Left ventricle myocardium inferior (tissue), 1 donor: ENCODE data around the gene HAUS6. TPM values are rescaled to one million over a fixed set of nuclear protein-coding genes. Genes with fewer than 3 reads are reported as not detected.

Experiments
- DNase-seq: peaks from one replicate; pipeline ENCODE4 v3.0.0-alpha.2; 2020
- H3K27ac ChIP-seq: fragments of 200-600 bp; replicated peaks from 2 replicates; pipeline ENCODE4 v1.8.0; 2021
- H3K27me3 ChIP-seq: fragments of 200-600 bp; 2 replicates; pipeline ENCODE4 v1.8.0; 2021; ENCODE audit warnings: low read depth
- H3K36me3 ChIP-seq: fragments of 200-600 bp; 2 replicates; pipeline ENCODE4 v1.8.0; 2021
- H3K4me1 ChIP-seq: fragments of 200-600 bp; 2 replicates; pipeline ENCODE4 v1.8.0; 2021
- H3K4me3 ChIP-seq: fragments of 200-600 bp; 2 replicates; pipeline ENCODE4 v1.8.0; 2021; ENCODE audit warnings: mild to moderate bottlenecking, moderate library complexity
- H3K9me3 ChIP-seq: fragments of 200-600 bp; replicated peaks from 2 replicates; pipeline ENCODE4 v1.8.0; 2021
- intact Hi-C: fragments of 100-400 bp; cut with micrococcal nuclease; formaldehyde crosslinking; loops from one replicate; pipeline ENCODE4 v1.11.0; 2022
- total RNA-seq: library from RNA; stranded (reverse); fragmentation: NEBNext Ultra II Directional; extraction: Animal tissue kit (Norgen Biotek cat#: 25700); gene quantifications from one replicate; pipeline ENCODE4 v1.2.1, GENCODE V29; 2021
- TF ChIP-seq, protein P1 (sequence below): fragments of 200-600 bp; IDR thresholded peaks from 2 replicates; pipeline ENCODE4 v1.8.0; 2021; ENCODE audit warnings: antibody characterized with exemption, mild to moderate bottlenecking, borderline replicate concordance
- donor health status: DM: no; HTN: yes; CAD: no; lungs with severe emphysema.

HAUS6 gene
- total RNA-seq, 1 donor from 2014 or later, result 5.6 TPM

GRCh38 chr9:19136129-19136528 lies 33.4 kb upstream of the HAUS6 start:
- intact Hi-C loops, result no loop called here
- no peaks in the 10 kb centered on the region for H3K27me3 ChIP-seq
- no peak overlapping the region for H3K4me3 ChIP-seq
- no peak for DNase-seq
- TF ChIP-seq, protein P1, sequence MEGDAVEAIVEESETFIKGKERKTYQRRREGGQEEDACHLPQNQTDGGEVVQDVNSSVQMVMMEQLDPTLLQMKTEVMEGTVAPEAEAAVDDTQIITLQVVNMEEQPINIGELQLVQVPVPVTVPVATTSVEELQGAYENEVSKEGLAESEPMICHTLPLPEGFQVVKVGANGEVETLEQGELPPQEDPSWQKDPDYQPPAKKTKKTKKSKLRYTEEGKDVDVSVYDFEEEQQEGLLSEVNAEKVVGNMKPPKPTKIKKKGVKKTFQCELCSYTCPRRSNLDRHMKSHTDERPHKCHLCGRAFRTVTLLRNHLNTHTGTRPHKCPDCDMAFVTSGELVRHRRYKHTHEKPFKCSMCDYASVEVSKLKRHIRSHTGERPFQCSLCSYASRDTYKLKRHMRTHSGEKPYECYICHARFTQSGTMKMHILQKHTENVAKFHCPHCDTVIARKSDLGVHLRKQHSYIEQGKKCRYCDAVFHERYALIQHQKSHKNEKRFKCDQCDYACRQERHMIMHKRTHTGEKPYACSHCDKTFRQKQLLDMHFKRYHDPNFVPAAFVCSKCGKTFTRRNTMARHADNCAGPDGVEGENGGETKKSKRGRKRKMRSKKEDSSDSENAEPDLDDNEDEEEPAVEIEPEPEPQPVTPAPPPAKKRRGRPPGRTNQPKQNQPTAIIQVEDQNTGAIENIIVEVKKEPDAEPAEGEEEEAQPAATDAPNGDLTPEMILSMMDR, result no peak
- no peaks in the 10 kb centered on the region for H3K36me3 ChIP-seq
- no peak overlapping the region for H3K27ac ChIP-seq
- no peaks in the 10 kb centered on the region for H3K9me3 ChIP-seq
- no peaks in the 10 kb centered on the region for H3K4me1 ChIP-seq

DNA sequence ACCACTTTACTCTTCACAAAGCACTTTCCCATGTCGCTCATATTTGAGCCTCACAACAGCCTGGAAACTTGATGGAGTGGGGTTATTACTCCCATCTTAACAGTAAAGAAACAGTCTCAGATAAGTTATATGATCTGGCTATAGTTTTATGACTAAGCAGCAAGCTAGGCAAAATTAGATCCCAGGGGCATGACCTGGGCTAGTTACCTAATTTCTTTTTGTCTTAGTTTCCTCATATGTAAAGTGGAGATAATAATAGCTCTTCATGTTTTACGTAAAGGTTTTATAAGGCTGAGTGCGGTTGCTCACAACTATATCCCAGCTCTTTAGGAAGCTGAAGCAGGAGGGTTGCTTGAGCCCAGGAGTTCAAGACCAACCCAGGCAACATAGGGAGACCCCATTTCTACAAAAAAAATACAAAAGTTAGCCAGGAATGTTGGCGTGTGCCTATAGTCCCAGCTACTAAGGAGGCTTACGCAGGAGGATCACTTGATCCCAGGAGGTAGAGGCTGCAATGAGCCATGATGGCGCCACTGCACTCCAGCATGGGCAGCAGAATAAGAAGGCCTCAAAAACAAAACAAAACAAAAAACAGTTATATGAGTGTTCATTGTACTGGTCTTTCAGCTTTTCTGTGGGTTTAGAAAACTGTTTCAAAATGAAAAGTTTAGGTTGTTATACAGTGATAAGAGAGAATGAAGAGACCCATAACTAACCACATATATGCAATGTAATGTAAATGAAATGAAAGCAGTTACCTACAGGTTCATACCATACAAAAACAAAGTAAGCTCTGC lies 31.0 kb upstream of the HAUS6 start:
- H3K27me3 ChIP-seq, result no peaks in the 10 kb centered on the region
- H3K4me1 ChIP-seq, result peaks cover 12% of the 10 kb centered on the region
- no peak for DNase-seq
- H3K36me3 ChIP-seq, result no peaks in the 10 kb centered on the region
- no peaks in the 10 kb centered on the region for H3K9me3 ChIP-seq
- no peak overlapping the region for H3K27ac ChIP-seq
- intact Hi-C loops, result no loop called here
- H3K4me3 ChIP-seq, result no peak overlapping the region
- TF ChIP-seq, protein P1, result no peak

DNA sequence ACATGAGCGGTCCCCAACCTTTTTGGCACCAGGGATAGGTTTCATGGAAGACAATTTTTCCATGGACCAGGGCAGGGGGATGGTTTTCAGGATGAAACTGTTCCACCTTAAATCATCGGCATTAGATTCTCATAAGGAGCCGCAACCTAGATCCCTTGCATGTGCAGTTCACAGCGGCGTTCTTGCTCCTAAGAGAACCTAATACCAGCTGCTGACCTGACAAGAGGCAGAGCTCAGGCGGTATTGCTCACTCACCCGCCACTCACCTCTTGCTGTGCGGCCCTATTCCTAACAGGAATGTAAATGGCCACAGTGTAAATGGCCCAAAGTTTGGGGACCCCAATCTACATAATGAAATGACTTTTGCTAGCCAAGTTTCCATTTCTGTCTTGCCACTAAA lies 27.7 kb upstream of the HAUS6 start:
- peaks cover 7% of the 10 kb centered on the region for H3K36me3 ChIP-seq
- DNase-seq, result no peak
- TF ChIP-seq, protein P1, result no peak

DNA sequence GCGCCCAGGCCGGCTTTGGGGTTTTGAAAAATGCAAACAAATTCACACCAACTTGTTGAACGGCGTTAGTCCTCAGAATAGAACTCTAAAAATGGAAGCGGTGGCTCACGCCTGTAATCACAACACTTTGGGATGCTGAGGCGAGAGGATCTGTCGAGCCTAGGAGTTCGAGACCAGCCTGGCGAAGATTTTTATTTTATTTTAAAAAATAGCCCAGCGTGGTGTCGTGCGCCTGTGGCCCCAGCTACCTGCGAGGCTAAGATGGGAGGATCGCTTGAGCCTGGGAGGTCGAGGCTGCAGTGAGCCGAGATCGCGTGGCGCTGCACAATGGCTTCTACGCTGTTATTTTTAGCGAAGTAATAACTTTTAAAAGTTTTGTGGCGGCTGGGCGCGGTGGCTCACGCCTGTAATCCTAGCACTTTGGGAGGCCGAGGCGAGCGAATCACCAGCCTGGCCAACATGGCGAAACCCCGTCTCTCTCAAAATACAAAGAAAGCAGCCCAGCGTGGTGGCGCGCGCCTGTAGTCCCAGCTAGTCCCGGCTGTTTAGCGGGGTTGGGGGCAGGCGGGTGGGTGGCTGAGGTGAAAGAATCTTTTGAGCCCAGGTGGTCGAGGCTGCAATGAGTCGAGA lies 25.3 kb upstream of the HAUS6 start:
- intact Hi-C loops, result no loop called here
- Histone ChIP-seq H3K4me1 (peaks cover 68% of the 10 kb centered on the region), H3K4me3 (peak overlapping the region; percentile 84), H3K9me3 (no peaks in the 10 kb centered on the region), H3K27ac (peak overlapping the region; percentile 98), H3K36me3 (peaks cover 21% of the 10 kb centered on the region), H3K27me3 (no peaks in the 10 kb centered on the region)
- peak; percentile 37 for DNase-seq
- TF ChIP-seq, protein P1, result no peak

More for the DNA sequence above, 27.7 kb upstream of the HAUS6 start:
- Histone ChIP-seq H3K4me1 (peaks cover 44% of the 10 kb centered on the region), H3K9me3 (no peaks in the 10 kb centered on the region), H3K4me3 (no peak overlapping the region), H3K27ac (no peak overlapping the region), H3K27me3 (no peaks in the 10 kb centered on the region)
- intact Hi-C loops, result no loop called here

DNA sequence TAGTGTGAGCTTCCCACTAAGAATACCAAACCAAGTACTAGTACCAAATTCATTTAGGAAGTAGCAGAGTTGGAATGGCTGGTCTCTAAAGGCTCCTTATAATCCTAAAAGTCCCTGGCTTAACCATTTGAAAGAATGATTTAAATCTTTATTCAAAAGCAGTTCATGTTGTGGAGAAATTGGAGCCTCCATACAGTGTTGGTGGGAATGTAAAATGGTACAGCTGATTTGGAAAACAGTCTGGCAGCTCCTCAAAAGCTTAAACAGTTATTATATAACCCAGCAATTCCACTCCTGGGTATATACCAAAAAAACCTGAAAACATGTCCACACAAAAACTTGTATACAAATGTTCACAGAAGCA lies 21.7 kb upstream of the HAUS6 start:
- Histone ChIP-seq H3K36me3 (peaks cover 57% of the 10 kb centered on the region), H3K4me3 (peak overlapping the region; percentile 84)

More for the DNA sequence above, 21.7 kb upstream of the HAUS6 start:
- TF ChIP-seq, protein P1, result no peak
- peaks cover 89% of the 10 kb centered on the region for H3K4me1 ChIP-seq
- intact Hi-C loops, result no loop called here
- DNase-seq, result no peak
- H3K27ac ChIP-seq, result peak overlapping the region; percentile 74
- H3K9me3 ChIP-seq, result no peaks in the 10 kb centered on the region
- no peaks in the 10 kb centered on the region for H3K27me3 ChIP-seq
